DOHH2 (cell line): Measurements from ENCODE around the gene BPIFB2.

Experiments
- H3F3A ChIP-seq: fragments of 200-600 bp; sonication (generic), shearing (Covaris generic); 2 replicates; pipeline ENCODE4 v1.6.0; 2016; ENCODE audit warnings: antibody characterized with exemption, mild to moderate bottlenecking; ENCODE audit not compliant: control insufficient read depth, insufficient read depth
- H3K27ac ChIP-seq: fragments of 200-600 bp; sonication (generic); 2 replicates; pipeline ENCODE4 v1.5.1; 2014; ENCODE audit warnings: low read depth, mild to moderate bottlenecking, low read length, moderate library complexity
- H3K27me3 ChIP-seq: fragments of 200-600 bp; sonication (generic); 2 replicates; pipeline ENCODE4 v1.6.1; 2014; ENCODE audit warnings: mild to moderate bottlenecking, low read length, mixed read lengths; ENCODE audit not compliant: control insufficient read depth
- H3K36me3 ChIP-seq: fragments of 200-600 bp; sonication (generic); 2 replicates; pipeline ENCODE4 v1.6.1; 2014; ENCODE audit warnings: mild to moderate bottlenecking, low read length, moderate library complexity, mixed read lengths; ENCODE audit not compliant: control insufficient read depth
- H3K4me1 ChIP-seq: fragments of 200-600 bp; sonication (generic); 2 replicates; pipeline ENCODE4 v1.6.1; 2014; ENCODE audit warnings: mild to moderate bottlenecking, low read length, mixed read lengths; ENCODE audit not compliant: control insufficient read depth
- H3K4me2 ChIP-seq: fragments of 200-600 bp; sonication (generic); 2 replicates; pipeline ENCODE4 v1.6.0; 2014; ENCODE audit warnings: mild to moderate bottlenecking, low read length, moderate library complexity
- H3K4me3 ChIP-seq: fragments of 200-600 bp; sonication (generic); 2 replicates; pipeline ENCODE4 v1.5.1; 2014; ENCODE audit warnings: mild to moderate bottlenecking, low read length, mixed read lengths
- H3K79me2 ChIP-seq: fragments of 200-600 bp; sonication (generic); 2 replicates; pipeline ENCODE4 v1.6.1; 2014; ENCODE audit warnings: mild to moderate bottlenecking, low read length, mixed read lengths; ENCODE audit not compliant: control insufficient read depth
- H3K9me2 ChIP-seq: fragments of 200-600 bp; sonication (generic); replicated peaks from 2 replicates; pipeline ENCODE4 v1.6.1; 2014; ENCODE audit warnings: mild to moderate bottlenecking, low read length, mixed read lengths; ENCODE audit not compliant: control insufficient read depth
- H3K9me3 ChIP-seq: fragments of 200-600 bp; sonication (generic); 2 replicates; pipeline ENCODE4 v1.6.1; 2014; ENCODE audit warnings: antibody characterized with exemption, low read length, mixed read lengths; ENCODE audit not compliant: control insufficient read depth, insufficient read depth
- H4K20me1 ChIP-seq: fragments of 200-600 bp; sonication (generic); 2 replicates; pipeline ENCODE4 v1.6.0; 2014; ENCODE audit warnings: low read depth, mild to moderate bottlenecking, antibody characterized with exemption, low read length, moderate library complexity; ENCODE audit not compliant: control insufficient read depth, insufficient read depth
- EZH2phosphoT487 ChIP-seq: fragments of 200-600 bp; sonication (generic); IDR thresholded peaks from 2 replicates; pipeline ENCODE4 v1.6.1; 2017; ENCODE audit warnings: borderline replicate concordance, mild to moderate bottlenecking, antibody characterized with exemption, low read length, moderate library complexity, mixed read lengths
- TF ChIP-seq, protein P1 (sequence below): fragments of 200-600 bp; sonication (generic); IDR thresholded peaks from one replicate; pipeline ENCODE4 v1.5.1; 2014; ENCODE audit warnings: antibody characterized with exemption, mild to moderate bottlenecking, low read depth, low read length; ENCODE audit not compliant: poor library complexity, severe bottlenecking

Gene BPIFB2

GRCh38 chr20:33067806-33068205 is 60.3 kb downstream of the BPIFB2 start:
- Histone ChIP-seq H3K4me1 (no peaks in the 10 kb centered on the region), H3K4me2 (no peak overlapping the region), H3K36me3 (no peaks in the 10 kb centered on the region), H3K9me3 (no peaks in the 10 kb centered on the region), H3K79me2 (no peaks in the 10 kb centered on the region), H3K9me2 (no peaks in the 10 kb centered on the region), H3K27me3 (no peaks in the 10 kb centered on the region), H3F3A (no peaks in the 10 kb centered on the region), H3K27ac (no peak overlapping the region), H3K4me3 (no peak overlapping the region), H4K20me1 (no peaks in the 10 kb centered on the region)
- TF ChIP-seq, protein P1, sequence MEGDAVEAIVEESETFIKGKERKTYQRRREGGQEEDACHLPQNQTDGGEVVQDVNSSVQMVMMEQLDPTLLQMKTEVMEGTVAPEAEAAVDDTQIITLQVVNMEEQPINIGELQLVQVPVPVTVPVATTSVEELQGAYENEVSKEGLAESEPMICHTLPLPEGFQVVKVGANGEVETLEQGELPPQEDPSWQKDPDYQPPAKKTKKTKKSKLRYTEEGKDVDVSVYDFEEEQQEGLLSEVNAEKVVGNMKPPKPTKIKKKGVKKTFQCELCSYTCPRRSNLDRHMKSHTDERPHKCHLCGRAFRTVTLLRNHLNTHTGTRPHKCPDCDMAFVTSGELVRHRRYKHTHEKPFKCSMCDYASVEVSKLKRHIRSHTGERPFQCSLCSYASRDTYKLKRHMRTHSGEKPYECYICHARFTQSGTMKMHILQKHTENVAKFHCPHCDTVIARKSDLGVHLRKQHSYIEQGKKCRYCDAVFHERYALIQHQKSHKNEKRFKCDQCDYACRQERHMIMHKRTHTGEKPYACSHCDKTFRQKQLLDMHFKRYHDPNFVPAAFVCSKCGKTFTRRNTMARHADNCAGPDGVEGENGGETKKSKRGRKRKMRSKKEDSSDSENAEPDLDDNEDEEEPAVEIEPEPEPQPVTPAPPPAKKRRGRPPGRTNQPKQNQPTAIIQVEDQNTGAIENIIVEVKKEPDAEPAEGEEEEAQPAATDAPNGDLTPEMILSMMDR = no peak
- no peak for TF ChIP-seq EZH2phosphoT487

DNA sequence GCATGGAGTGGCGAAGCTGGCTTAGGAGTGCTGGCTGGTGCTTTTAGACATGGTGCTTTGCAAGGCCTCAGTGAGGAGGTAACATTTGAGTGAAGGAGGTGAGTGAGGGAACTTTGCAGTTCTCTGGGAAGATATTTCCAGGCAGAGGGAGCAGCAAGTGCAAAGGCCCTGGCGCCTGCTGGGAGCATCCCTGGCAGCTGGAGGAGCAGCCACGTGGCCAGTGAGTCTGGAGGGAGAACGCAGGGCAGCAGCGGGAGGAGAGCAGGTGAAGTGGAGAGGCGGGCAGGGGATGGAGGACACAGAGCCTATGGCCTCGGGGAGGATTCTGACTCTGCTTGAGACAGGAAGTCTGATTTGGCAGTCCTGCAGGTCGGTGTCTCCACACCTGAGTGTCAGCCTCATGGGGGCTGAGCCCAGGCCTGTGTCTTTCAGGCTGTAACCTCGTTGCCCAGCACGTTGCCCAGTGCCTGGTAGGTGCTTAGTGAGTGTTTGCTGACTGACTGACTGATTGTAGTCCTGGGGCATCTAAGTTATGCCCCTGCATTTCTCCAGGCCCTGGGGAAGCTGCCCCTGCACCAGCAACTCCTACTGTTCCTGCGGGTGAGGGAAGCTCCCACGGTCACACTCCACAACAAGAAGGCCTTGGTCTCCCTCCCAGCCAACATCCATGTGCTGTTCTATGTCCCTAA is 60.9 kb downstream of the BPIFB2 start:
- no peaks in the 10 kb centered on the region for H3K4me1 ChIP-seq
- H3K4me2 ChIP-seq = no peak overlapping the region
- H3K27me3 ChIP-seq = no peaks in the 10 kb centered on the region
- H3K36me3 ChIP-seq = no peaks in the 10 kb centered on the region
- H3K27ac ChIP-seq = no peak overlapping the region
- no peaks in the 10 kb centered on the region for H3K9me2 ChIP-seq
- no peaks in the 10 kb centered on the region for H3K79me2 ChIP-seq
- no peaks in the 10 kb centered on the region for H4K20me1 ChIP-seq
- H3F3A ChIP-seq = no peaks in the 10 kb centered on the region
- TF ChIP-seq, protein P1 = no peak
- no peak for TF ChIP-seq EZH2phosphoT487
- no peaks in the 10 kb centered on the region for H3K9me3 ChIP-seq
- no peak overlapping the region for H3K4me3 ChIP-seq

GRCh38 chr20:33069673-33070072 is 62.2 kb downstream of the BPIFB2 start:
- H3K9me2 ChIP-seq = no peaks in the 10 kb centered on the region
- no peak overlapping the region for H3K4me2 ChIP-seq
- H3F3A ChIP-seq = no peaks in the 10 kb centered on the region
- no peaks in the 10 kb centered on the region for H3K9me3 ChIP-seq
- H3K4me3 ChIP-seq = no peak overlapping the region
- H3K79me2 ChIP-seq = no peaks in the 10 kb centered on the region
- H3K4me1 ChIP-seq = no peaks in the 10 kb centered on the region
- no peaks in the 10 kb centered on the region for H4K20me1 ChIP-seq
- no peaks in the 10 kb centered on the region for H3K36me3 ChIP-seq
- H3K27ac ChIP-seq = no peak overlapping the region
- TF ChIP-seq EZH2phosphoT487 = no peak
- TF ChIP-seq, protein P1 = no peak
- no peaks in the 10 kb centered on the region for H3K27me3 ChIP-seq
